HUES6 (cell line): ENCODE results near the gene RGS7.

Experiments used
- H3K27ac ChIP-seq: 2 replicates; pipeline ENCODE4 v1.7.0; 2013; ENCODE audit warnings: low read depth, mild to moderate bottlenecking, low read length, inconsistent platforms
- H3K27me3 ChIP-seq: 2 replicates; pipeline ENCODE4 v1.6.1; 2013; ENCODE audit warnings: low read length; ENCODE audit not compliant: control insufficient read depth, insufficient read depth
- H3K36me3 ChIP-seq: 2 replicates; pipeline ENCODE4 v1.6.1; 2013; ENCODE audit warnings: low read length; ENCODE audit not compliant: control insufficient read depth, insufficient read depth
- H3K4me1 ChIP-seq: 2 replicates; pipeline ENCODE4 v1.6.1; 2013; ENCODE audit warnings: low read length; ENCODE audit not compliant: control insufficient read depth, insufficient read depth
- H3K4me3 ChIP-seq: 2 replicates; pipeline ENCODE4 v1.5.1; 2013; ENCODE audit warnings: low read depth, low read length
- H3K9ac ChIP-seq: one replicate; pipeline ENCODE4 v1.6.1; 2013; ENCODE audit warnings: mild to moderate bottlenecking, low read length
- H3K9me3 ChIP-seq: 2 replicates; pipeline ENCODE4 v1.6.1; 2013; ENCODE audit warnings: low read depth, low read length; ENCODE audit not compliant: control insufficient read depth, insufficient read depth

RGS7 gene

DNA sequence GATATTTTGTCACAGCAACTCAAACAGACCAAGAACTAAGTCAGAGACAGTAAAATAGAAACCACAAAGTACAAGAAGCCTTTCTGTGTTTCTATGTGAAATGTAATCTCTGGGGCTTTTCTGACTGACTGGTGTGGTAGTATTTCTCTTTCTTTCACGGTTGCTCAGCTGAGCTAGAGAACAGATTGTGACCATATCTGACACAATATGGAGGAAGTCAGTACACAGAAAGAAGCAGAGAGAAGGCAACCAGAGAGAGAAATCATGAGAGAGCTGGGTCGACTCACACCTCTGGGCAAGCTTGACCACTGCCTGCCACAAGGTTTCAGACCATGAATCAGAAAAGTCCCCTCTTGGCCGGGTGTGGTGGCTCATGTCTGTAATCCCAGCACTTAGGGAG lies 536.2 kb downstream of the RGS7 start:
- H3K4me3 ChIP-seq: no peak overlapping the region
- no peak overlapping the region for H3K9ac ChIP-seq
- H3K9me3 ChIP-seq: no peaks in the 10 kb centered on the region
- H3K27ac ChIP-seq: no peak overlapping the region
- H3K4me1 ChIP-seq: no peaks in the 10 kb centered on the region
- H3K36me3 ChIP-seq: no peaks in the 10 kb centered on the region
- H3K27me3 ChIP-seq: no peaks in the 10 kb centered on the region

DNA sequence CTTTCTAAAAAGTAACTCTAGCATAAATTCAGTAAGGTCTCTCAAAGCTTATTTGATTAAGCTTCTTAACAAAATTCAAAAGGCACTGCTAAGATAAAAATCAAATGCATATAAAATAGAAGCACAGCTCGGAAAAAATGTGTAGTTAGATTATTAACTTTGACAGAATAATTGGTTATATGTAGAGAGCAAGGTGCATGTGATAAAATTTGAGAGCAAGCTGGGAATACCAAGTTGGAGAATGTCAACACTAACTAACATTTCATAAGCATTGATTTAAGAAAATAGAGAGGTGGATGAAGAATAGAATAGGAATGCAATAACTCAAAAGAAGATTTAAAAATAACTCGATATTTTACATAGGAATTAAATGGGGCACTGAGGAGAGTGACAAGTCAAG lies 540.5 kb downstream of the RGS7 start:
- no peaks in the 10 kb centered on the region for H3K9me3 ChIP-seq
- no peak overlapping the region for H3K9ac ChIP-seq
- H3K36me3 ChIP-seq: no peaks in the 10 kb centered on the region
- no peaks in the 10 kb centered on the region for H3K4me1 ChIP-seq
- no peak overlapping the region for H3K4me3 ChIP-seq
- H3K27me3 ChIP-seq: no peaks in the 10 kb centered on the region
- no peak overlapping the region for H3K27ac ChIP-seq

DNA sequence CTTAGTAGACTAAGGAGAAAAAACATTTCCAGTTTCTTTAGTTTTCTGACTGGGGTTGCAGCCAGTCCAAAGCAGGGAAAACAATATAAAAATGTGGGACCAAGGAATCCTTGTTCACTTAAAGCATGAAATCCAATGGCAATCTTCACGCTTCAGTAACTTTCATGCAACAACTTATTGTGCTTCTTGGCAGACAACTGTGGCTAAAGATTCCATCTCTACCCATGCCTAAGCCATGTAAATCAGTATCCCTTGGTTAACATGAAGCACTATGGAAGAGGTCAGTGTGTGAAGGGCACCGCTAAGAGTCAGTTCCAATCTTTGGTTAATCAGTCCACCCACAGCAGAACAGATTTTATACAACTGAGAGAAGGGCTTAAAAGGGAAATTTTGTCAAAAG lies 543.3 kb downstream of the RGS7 start:
- no peaks in the 10 kb centered on the region for H3K36me3 ChIP-seq
- H3K4me1 ChIP-seq: no peaks in the 10 kb centered on the region
- no peaks in the 10 kb centered on the region for H3K27me3 ChIP-seq
- no peaks in the 10 kb centered on the region for H3K9me3 ChIP-seq
- no peak overlapping the region for H3K9ac ChIP-seq
- no peak overlapping the region for H3K27ac ChIP-seq
- H3K4me3 ChIP-seq: no peak overlapping the region

DNA sequence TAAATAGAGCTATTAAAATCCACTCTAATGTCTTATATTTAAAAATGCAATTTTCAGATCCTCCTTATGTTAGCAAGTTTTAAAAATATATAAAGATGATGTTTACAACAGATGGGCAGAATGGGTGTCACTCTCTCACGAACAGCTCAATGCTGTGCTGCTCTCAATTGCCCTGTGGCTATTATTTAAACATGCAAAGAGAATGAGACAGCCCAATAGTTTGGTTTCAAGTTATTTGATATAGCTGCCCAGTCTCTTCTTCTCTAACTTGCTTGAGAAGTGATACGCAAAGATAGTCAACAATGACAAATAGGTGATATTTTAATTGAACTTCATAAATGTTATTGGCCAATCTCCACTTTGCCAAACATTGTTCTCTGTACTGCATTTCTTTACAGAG lies 545.7 kb downstream of the RGS7 start:
- Histone ChIP-seq H3K9ac (no peak overlapping the region), H3K4me1 (no peaks in the 10 kb centered on the region), H3K27ac (no peak overlapping the region), H3K27me3 (no peaks in the 10 kb centered on the region), H3K9me3 (no peaks in the 10 kb centered on the region), H3K4me3 (no peak overlapping the region), H3K36me3 (no peaks in the 10 kb centered on the region)

DNA sequence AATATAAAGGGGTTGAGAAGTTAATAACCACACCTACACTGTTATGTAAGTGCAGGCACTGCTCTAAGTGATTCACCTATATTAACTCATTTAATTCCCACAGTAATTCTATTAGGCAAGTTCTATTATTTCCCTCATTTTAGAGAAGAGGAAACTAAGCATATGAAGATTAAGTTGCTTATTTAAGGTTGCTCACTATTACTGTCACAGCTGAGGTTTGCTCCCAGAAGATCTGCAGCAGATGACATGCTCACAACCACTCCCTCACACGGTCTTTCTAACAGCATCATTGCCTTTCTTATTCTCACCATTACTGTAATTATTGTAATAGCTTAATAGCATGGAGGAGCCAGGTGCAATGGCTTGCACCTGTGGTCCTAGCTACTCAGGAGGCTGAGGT lies 548.6 kb downstream of the RGS7 start:
- Histone ChIP-seq H3K4me3 (no peak overlapping the region), H3K9me3 (no peaks in the 10 kb centered on the region), H3K4me1 (no peaks in the 10 kb centered on the region), H3K27me3 (no peaks in the 10 kb centered on the region), H3K27ac (no peak overlapping the region), H3K36me3 (no peaks in the 10 kb centered on the region), H3K9ac (no peak overlapping the region)

DNA sequence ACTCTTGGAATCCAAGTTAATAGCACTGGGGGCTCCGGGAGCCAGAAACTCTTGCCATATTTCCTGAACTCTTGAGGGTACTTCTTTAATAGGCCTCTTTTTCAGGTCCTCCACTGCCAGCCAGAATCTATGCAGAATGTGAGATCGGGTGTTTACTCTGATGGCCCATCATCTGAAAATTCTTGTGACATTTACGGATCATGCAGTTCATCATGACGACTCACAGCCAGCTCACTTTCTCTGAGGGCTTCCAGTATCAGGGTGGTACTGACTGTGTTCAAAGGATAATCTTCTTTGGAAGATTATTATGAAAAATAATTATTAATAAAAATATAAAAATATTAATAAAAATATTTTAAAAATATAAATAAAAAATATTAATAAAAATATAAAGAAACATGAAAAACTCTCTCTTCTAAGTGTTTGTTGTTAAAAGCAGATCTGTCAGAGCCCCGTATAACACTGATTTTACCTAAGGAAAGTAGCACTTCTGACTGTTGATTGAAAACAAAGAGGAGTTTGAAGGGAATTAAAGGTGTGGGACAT lies 550.7 kb downstream of the RGS7 start:
- Histone ChIP-seq H3K9me3 (no peaks in the 10 kb centered on the region), H3K4me1 (no peaks in the 10 kb centered on the region), H3K27me3 (no peaks in the 10 kb centered on the region), H3K27ac (no peak overlapping the region), H3K36me3 (no peaks in the 10 kb centered on the region), H3K4me3 (no peak overlapping the region), H3K9ac (no peak overlapping the region)

DNA sequence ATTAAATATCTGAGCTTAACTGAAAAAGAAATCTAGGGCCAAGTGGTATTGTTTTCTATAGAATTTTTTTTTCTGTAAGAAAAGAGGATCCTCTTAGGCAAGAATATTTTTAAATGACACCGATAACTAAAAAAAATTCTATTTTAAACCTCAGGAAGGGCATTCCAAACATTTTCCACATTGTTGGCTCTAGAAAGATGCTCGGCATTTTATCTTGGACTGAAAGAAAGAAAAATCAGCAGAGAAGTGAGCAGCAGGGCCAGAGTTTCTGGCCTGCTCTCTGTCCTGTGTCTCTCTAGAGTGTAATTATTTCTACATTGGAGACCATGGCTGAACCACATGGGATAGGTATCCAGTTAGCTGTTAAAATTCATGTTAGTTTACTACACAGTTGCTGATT lies 552.5 kb downstream of the RGS7 start:
- no peak overlapping the region for H3K4me3 ChIP-seq
- no peak overlapping the region for H3K27ac ChIP-seq
- no peaks in the 10 kb centered on the region for H3K36me3 ChIP-seq
- no peaks in the 10 kb centered on the region for H3K27me3 ChIP-seq
- no peaks in the 10 kb centered on the region for H3K4me1 ChIP-seq
- no peaks in the 10 kb centered on the region for H3K9me3 ChIP-seq
- H3K9ac ChIP-seq: no peak overlapping the region

DNA sequence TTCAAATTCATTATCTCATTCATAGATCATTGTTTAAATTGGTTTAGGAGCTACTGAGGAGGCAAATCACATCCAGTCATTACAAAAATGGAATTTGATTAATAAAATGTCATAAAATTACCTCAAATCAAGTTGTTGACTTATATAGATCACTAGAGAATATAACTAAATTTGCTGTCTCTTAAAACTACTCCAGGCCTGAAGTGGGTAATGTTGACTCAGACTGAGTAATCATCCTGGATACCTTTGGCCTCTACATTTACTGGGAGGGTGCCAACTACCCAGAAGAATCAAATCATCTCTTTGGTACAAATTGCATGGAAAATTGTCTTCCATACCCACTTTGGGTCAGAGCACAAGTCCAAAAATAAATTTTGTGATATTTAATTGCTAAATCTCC lies 553.9 kb downstream of the RGS7 start:
- Histone ChIP-seq H3K9me3 (no peaks in the 10 kb centered on the region), H3K27me3 (no peaks in the 10 kb centered on the region), H3K4me3 (no peak overlapping the region), H3K9ac (no peak overlapping the region), H3K4me1 (no peaks in the 10 kb centered on the region), H3K36me3 (no peaks in the 10 kb centered on the region), H3K27ac (no peak overlapping the region)

DNA sequence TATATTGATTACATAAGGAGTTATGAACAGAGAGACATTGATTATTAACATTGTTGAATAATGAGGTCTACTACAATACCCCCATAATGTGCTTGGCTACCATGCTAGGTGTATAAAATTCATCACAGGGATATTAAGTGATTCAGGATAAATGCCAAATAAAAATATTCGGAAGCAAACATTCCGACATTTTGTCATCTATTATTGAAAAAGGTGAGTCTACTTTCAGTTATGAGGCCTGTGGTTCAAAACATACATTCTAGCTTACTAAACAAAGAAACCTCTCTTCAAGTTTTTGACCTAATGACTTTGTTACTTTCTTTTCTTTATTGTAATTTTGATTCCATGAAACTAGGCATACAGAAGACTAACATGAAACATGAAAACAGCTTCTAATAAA lies 554.7 kb downstream of the RGS7 start:
- H3K27ac ChIP-seq: no peak overlapping the region
- H3K4me1 ChIP-seq: no peaks in the 10 kb centered on the region
- H3K27me3 ChIP-seq: no peaks in the 10 kb centered on the region

DNA sequence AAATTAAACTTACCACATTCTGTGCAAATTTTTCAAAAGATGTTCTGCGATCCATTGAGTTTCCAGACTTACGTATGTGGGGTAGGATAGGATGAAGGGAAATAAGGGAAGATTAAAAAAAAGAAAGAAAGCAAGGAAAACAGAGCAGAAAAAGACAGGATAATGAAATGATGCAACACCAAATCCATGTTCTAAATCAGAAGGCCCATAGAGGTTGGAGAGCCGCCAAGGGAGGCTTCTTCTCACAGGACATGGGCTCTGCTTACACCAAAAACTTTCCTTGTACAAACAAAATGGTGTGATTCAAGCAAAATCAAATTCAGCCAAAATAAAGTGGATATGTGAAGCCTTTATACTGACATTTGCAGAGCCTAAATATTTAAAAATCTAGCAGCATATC lies 555.6 kb downstream of the RGS7 start:
- Histone ChIP-seq H3K36me3 (no peaks in the 10 kb centered on the region), H3K4me3 (no peak overlapping the region), H3K27ac (no peak overlapping the region), H3K9ac (no peak overlapping the region), H3K4me1 (no peaks in the 10 kb centered on the region), H3K9me3 (no peaks in the 10 kb centered on the region), H3K27me3 (no peaks in the 10 kb centered on the region)

More for the DNA sequence above, 554.7 kb downstream of the RGS7 start:
- Histone ChIP-seq H3K9ac (no peak overlapping the region), H3K9me3 (no peaks in the 10 kb centered on the region), H3K4me3 (no peak overlapping the region), H3K36me3 (no peaks in the 10 kb centered on the region)

DNA sequence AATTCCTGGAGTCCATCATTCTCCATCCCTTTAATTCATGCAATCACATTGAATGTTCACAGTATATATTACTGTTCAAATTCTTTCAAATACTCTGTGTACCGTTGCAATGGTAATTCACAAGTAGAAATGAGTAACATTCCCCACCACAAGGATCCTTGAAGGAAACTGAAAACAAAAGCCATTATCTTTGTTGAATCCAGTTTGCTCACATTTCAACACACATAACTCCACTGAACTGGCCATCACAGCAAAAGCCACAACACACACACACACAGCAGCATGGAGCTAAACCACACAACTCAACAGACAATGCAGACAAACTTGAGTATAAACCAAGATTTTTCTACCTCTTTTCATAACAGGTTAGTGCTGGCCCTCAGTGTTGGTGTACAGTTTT lies 556.7 kb downstream of the RGS7 start:
- Histone ChIP-seq H3K27ac (no peak overlapping the region), H3K4me1 (no peaks in the 10 kb centered on the region)

DNA sequence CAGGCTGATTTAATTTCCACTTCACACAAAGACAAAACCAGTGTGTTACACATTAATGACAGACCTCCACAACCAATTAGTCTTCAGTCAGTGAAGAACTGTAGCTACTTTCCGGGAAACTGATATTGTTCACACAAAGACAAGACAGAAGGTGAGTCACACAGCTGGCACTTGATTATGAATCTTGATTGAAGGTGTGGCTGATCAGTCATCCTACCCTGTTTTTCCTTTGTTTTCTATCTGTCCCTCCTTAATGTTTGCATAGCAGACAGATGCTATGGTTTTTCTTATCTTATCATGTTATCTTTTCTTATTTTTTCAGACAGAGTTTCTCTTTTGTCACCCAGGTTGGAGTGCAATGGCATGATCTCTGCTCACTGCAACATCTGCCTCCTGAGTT lies 560.0 kb downstream of the RGS7 start:
- Histone ChIP-seq H3K9me3 (no peaks in the 10 kb centered on the region), H3K4me1 (no peaks in the 10 kb centered on the region), H3K4me3 (no peak overlapping the region), H3K27me3 (no peaks in the 10 kb centered on the region), H3K9ac (no peak overlapping the region), H3K27ac (no peak overlapping the region), H3K36me3 (no peaks in the 10 kb centered on the region)

More for the DNA sequence above, 556.7 kb downstream of the RGS7 start:
- Histone ChIP-seq H3K27me3 (no peaks in the 10 kb centered on the region), H3K9ac (no peak overlapping the region), H3K9me3 (no peaks in the 10 kb centered on the region), H3K36me3 (no peaks in the 10 kb centered on the region), H3K4me3 (no peak overlapping the region)
